Measurements from ENCODE around the gene AGAP3. TPM values are rescaled to one million over a fixed set of nuclear protein-coding genes. Genes with fewer than 3 reads are reported as not detected.

Gene AGAP3
- polyA plus RNA-seq, 4 donors, result 54.8 to 92.1 (median 68.4) TPM

DNA sequence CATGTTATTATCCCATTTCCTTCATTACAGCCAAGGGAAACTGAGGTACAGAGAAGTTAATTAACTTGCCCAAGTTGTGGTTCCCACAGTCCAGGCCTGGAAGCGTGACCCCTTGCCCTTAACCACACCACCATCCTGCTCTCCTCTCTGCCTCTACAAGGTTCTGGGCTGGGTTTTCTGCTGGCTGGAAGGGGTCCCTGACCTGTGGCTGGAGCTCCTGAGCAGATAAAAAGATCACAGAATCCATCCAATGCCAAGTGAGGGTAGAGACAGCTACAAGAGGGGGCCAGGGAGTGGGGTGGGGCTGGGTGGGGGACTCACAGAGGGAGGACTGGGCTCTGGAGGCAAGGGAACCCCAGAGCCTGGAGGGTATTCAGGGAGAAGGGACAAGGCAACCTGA, 91.0 kb downstream of the AGAP3 start:
- DNase-seq (ENCODE audit: low read depth in 4 of 4, low spot score in 2 of 4), result no peak

DNA sequence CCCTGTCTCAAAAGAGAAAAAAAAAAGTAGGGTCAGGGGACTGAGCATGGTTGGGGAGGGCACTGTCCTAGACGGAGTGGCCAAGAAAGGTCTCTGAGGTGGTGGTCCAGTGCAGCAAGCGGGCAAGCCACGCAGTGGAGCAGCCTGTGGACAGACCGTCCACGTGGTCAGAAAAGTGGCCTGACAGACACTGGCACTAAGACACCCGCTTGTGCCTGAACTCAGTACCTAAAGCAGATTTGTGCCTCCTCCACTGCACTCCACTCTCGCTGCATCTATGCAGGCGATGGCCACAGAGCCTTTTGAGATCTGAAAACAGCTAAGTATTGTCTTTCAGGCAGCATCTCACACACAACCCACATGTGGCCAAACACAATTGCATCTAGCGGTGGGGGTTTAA, 92.0 kb downstream of the AGAP3 start:
- no peak for DNase-seq (ENCODE audit: low read depth in 4 of 4, low spot score in 2 of 4)

DNA sequence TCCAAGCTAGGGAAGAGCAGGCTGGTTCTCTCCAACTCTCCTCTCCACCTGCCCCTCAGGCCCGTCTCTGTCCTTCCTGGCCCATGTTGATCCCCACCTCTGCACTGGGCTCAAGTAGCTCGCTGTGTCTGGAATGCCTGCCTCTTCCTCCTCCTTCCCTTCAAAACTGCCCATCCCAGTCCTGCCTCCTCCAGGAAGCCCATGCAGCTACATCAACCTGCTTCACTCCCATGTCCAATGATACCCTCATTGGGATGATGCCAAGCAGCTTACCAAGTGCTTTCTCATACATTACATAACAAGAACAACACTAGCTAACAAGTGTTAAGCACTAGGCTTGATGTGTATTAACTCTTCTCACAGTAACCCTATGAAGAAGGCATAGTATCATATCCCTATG, 92.6 kb downstream of the AGAP3 start:
- no peak for DNase-seq (ENCODE audit: low read depth in 4 of 4, low spot score in 2 of 4)

- DNase-seq (ENCODE audit: low read depth in 4 of 4, low spot score in 2 of 4), result no peak
These were observed 93.1 kb downstream of the AGAP3 start for GRCh38 chr7:151179287-151179860.

DNA sequence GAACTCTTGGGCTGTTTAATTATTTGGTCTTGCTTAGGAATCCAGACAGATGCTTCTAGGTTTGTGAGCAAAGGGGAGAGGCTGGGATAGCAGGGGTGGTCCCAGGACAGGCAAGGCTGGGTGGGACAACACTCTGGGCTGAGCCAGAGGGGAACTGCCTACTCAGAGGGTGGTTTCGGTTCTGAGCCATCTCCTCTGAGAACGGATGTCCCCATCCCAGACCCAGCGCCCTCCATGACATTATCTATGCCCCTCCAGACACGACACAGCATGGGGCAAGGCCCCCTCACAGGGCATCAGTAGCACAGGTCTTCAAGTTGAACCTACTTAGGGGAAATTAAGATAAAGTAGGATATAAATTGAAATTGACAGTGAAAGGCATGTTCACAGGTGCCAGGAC, 93.7 kb downstream of the AGAP3 start:
- no peak for DNase-seq (ENCODE audit: low read depth in 4 of 4, low spot score in 2 of 4)

GRCh38 chr7:151181011-151181431, 94.7 kb downstream of the AGAP3 start:
- no peak for DNase-seq (ENCODE audit: low read depth in 4 of 4, low spot score in 2 of 4)

GRCh38 chr7:151185762-151186639, 99.7 kb downstream of the AGAP3 start:
- no peak for DNase-seq (ENCODE audit: low read depth in 4 of 4, low spot score in 2 of 4)

DNA sequence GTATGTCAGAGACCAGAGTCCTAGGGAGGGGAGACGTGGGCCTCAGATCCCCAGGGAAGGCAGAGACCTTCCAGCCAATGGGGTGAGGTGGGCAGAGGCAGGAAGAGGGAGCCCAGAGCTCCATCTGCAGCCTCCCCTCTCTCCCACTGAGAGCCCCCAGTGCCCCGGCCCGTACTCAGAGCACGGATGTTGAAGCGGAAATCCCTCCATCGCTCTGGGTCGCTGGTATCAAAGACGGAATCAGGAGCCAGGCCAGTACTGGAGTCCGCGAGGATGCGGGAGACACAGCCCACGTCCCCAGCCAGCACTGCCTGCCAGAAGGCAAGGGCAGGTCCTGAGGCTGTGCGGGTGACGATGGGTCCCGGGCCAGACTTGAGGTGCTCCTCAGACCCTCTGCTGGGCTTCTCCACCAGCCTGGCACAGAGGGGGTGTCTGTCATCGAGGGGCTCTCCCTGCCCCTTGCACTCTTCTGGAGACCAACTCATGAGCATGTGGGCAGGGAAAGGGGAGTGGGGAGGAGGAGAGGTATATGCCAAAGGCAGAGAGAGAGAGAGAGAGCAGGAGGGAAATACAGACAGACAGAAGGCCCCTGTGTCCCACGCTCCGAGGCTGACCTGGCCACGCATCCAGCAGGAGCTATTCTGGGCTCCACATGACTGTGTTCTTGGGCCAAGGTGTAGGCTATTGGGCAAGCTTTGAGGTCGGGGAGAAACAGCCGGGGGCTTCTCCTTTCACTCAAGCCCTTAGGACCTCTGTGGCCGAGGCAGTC, 100.5 kb downstream of the AGAP3 start, which contains the start of gene ASB10:
ASB10 (minus strand) TSS at position 611 of the 769 bp plus-strand sequence; CDS start at position 491, 120 bp downstream.
- no peak for DNase-seq (ENCODE audit: low read depth in 4 of 4, low spot score in 2 of 4)

DNA sequence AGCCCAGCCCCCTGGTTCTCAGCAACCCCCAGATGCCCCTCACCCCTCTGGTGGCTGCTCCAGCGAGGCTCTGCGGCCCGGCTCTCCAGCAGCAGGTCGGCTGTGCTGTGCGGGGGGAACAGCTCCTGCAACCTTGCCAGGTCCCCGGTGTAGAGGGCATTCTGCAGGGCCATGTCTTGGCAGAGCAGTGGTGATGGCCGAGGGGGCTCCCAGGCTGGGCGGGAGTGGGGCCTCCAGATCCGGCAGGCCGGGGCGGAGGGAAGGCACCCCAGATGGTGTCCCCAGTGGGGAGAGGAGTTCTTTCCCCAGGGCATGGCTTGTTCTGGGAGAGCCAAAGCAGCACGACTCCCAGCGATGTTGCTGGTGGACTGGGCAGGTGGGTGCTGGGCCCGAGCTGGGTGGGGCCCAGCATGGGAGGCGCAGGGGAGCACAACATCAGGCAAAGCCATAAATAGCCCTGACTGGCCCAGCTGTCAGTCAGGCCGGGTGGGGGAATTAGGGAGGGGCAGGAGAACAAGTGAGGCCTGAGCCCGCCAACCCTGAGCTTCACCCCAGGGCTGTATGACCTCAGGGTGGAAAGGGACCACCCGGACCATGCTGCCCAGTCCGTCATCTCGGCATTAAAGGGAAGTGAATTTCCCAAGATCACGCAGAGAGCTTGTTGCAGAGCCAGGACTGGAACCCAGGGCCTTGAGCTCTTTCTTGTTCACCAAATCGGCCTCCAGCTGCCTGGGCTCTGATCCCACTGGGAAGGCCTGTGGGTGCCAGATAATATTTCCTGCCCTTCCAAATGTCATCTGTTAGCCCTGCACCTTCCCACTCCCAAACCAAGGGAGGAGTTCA, 101.4 kb downstream of the AGAP3 start:
- DNase-seq (ENCODE audit: low read depth in 4 of 4, low spot score in 2 of 4), result no peak

GRCh38 chr7:151188252-151188542, 101.9 kb downstream of the AGAP3 start:
- no peak for DNase-seq (ENCODE audit: low read depth in 4 of 4, low spot score in 2 of 4)

DNA sequence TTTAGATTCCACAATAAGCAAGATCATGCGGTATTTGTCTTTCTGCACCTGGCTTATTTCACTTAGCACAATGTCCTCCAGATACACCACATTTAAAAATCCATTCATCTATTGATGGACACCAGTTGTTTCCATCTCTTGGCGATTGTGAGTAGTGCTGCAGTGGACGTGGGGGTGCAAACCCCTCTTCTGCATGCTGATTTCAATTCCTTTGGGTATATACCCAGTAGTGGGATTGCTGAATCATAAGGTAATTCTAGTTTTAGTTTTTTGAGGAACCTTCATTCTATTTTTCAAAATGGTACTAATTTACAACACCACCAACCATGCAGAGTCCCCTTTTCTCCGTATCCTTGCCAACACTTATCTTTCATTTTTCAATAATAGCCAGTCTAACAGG, 102.8 kb downstream of the AGAP3 start:
- no peak for DNase-seq (ENCODE audit: low read depth in 4 of 4, low spot score in 2 of 4)

DNA sequence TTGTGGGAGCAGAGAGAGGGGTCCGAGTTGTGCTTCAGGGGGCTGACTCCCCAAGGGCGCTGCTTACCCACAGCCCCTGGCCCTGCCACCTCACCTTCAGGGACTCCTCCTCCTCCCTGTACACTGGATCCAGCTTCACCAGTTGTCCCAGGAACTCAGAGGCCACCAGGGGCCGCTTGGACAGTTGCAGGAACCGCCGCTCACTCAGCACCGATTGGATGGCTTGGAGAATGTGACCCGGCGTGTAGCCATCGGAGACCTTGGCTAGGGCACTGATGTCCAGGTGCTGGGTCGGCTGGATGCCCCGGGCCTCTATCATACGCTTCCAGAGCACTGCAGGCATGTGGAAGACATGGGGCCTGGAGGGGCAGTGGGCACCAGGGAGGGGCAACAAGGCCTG, 105.3 kb downstream of the AGAP3 start:
- DNase-seq (ENCODE audit: low read depth in 4 of 4, low spot score in 2 of 4), result no peak

DNA sequence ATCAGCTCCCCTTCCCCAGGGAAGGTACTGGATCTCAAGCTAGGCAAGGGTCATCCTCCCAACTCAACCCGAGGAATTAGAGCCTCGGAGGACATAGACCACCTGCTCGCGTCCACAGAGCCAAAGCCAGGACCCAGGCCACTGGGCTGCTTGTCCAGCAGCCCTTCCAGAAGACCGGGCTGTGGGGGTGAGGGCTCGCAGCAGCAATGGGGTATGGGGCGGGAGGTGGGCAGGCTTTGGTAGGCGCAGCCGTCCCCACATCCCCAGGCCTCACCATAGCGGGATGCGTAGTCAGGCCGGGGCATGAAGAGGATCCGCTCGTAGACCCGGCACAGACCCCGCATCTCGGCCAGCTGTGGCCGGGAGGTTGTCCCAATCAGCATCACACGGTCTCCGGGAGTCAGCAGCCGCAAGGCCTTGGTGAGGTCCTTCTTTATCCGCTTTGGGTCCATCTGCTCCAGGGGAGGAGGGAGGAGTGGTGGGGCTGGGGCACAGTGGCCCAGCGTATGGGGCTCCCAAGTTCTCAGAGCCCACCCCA, 105.8 kb downstream of the AGAP3 start:
- no peak for DNase-seq (ENCODE audit: low read depth in 4 of 4, low spot score in 2 of 4)

DNA sequence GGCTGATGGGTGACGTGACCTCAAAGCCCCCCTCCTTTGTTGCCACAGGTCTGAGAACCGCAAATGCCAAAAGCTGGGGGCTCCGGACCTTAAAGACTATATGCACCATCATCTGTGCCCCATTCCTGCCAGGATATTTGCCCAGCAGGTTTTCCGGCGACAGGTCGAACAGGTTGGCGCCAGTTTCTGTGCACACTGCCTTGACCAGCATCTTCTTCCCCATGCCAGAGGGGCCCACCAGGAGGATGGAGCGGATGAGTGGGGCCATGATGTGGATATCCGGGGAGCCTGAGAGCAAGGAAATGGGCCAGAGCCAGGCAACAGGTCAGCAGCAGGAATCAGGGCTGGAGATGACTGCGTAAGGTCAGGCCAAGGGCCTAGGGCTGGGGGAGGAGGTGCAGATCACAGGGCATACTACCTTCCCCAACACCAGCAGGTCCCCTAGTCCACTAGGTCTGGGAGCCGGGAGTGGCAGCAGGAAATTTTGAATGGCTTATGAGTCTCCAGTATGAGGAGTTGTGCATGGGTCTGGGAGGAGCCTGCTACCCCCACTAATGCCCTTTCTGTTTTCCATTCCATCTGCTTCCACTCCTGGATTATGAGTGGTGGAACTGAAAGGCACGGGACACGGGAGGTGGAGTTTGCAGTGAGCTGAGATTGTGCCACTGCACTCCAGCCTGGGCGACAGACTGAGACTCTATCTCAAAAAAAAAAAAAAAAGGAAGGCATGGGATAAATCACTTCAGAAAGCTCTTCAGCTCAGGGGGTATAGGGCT, 107.1 kb downstream of the AGAP3 start:
- no peak for DNase-seq (ENCODE audit: low read depth in 4 of 4, low spot score in 2 of 4)

Other genes starting within 250 kb of the AGAP3 start
- gene AOC1, start 234.0 kb upstream of the AGAP3 start, polyA plus RNA-seq (ENCODE audit: insufficient read length in 4 of 4), result 100 to 1,000 TPM in 1 of 4 donors, 10 to 100 TPM in 3; 23.9 to 102 (median 75.6) TPM
- gene KCNH2, start 108.2 kb upstream of the AGAP3 start, polyA plus RNA-seq (ENCODE audit: insufficient read length in 4 of 4), result 10 to 100 TPM; 15.4 to 23.2 (median 20.1) TPM
- gene NOS3, start 95.5 kb upstream of the AGAP3 start, polyA plus RNA-seq (ENCODE audit: insufficient read length in 4 of 4), result 10 to 100 TPM in 3 of 4 donors, 1 to 10 TPM in 1; 9.5 to 15.3 (median 12.9) TPM
- gene ATG9B, start 62.0 kb upstream of the AGAP3 start, polyA plus RNA-seq (ENCODE audit: insufficient read length in 4 of 4), result 1 to 10 TPM; 2.0 to 3.3 (median 2.5) TPM
- gene ABCB8, start 58.0 kb upstream of the AGAP3 start, polyA plus RNA-seq (ENCODE audit: insufficient read length in 4 of 4), result 10 to 100 TPM; 15.5 to 34.4 (median 27.2) TPM
- gene ASIC3, start 37.9 kb upstream of the AGAP3 start, polyA plus RNA-seq (ENCODE audit: insufficient read length in 4 of 4), result 1 to 10 TPM in 3 of 4 donors, under 1 TPM in 1; 0.83 to 3.8 (median 2.5) TPM
- 10 to 100 TPM; 16.9 to 20.4 (median 18.7) TPM for gene CDK5, start 28.6 kb upstream of the AGAP3 start, polyA plus RNA-seq (ENCODE audit: insufficient read length in 4 of 4)
- gene SLC4A2, start 26.9 kb upstream of the AGAP3 start, polyA plus RNA-seq (ENCODE audit: insufficient read length in 4 of 4), result 100 to 1,000 TPM in 3 of 4 donors, 10 to 100 TPM in 1; 68.0 to 137 (median 103) TPM
- 10 to 100 TPM; 45.1 to 83.4 (median 69.9) TPM for gene FASTK, start 5.7 kb upstream of the AGAP3 start, polyA plus RNA-seq (ENCODE audit: insufficient read length in 4 of 4)
- 10 to 100 TPM; 19.2 to 42.8 (median 37.4) TPM for gene TMUB1, start 3.0 kb upstream of the AGAP3 start, polyA plus RNA-seq (ENCODE audit: insufficient read length in 4 of 4)
- under 1 TPM in 3 of 4 donors, not detected in 1; 0.17 to 0.33 (median 0.22) TPM for gene GBX1, start 81.2 kb downstream of the AGAP3 start, polyA plus RNA-seq (ENCODE audit: insufficient read length in 4 of 4)
- under 1 TPM in 1 of 4 donors, not detected in 3; 0.12 TPM for gene ASB10, start 100.8 kb downstream of the AGAP3 start, polyA plus RNA-seq (ENCODE audit: insufficient read length in 4 of 4)
- gene H2BK1, start 124.0 kb downstream of the AGAP3 start, polyA plus RNA-seq (ENCODE audit: insufficient read length in 4 of 4), result not detected
- 10 to 100 TPM; 25.1 to 28.4 (median 26.6) TPM for gene ABCF2, start 140.7 kb downstream of the AGAP3 start, polyA plus RNA-seq (ENCODE audit: insufficient read length in 4 of 4)
- gene CHPF2, start 146.0 kb downstream of the AGAP3 start, polyA plus RNA-seq (ENCODE audit: insufficient read length in 4 of 4), result 10 to 100 TPM; 22.2 to 29.9 (median 26.8) TPM
- gene SMARCD3, start 162.2 kb downstream of the AGAP3 start, polyA plus RNA-seq (ENCODE audit: insufficient read length in 4 of 4), result 10 to 100 TPM; 60.5 to 90.4 (median 76.0) TPM